G401.6 (cell line): ENCODE data around the gene M6PR.
"Not testable (repeated sequence)": the region's sequence is repeated elsewhere in the genome, so short reads cannot be mapped to it uniquely, and the experiment has no call there.

Source experiments
- FAIRE-seq: peaks from 2 replicates; lab custom pipeline; 2012; peaks lifted over from hg19 to GRCh38; lab: Jason Lieb, UNC

The M6PR gene

DNA sequence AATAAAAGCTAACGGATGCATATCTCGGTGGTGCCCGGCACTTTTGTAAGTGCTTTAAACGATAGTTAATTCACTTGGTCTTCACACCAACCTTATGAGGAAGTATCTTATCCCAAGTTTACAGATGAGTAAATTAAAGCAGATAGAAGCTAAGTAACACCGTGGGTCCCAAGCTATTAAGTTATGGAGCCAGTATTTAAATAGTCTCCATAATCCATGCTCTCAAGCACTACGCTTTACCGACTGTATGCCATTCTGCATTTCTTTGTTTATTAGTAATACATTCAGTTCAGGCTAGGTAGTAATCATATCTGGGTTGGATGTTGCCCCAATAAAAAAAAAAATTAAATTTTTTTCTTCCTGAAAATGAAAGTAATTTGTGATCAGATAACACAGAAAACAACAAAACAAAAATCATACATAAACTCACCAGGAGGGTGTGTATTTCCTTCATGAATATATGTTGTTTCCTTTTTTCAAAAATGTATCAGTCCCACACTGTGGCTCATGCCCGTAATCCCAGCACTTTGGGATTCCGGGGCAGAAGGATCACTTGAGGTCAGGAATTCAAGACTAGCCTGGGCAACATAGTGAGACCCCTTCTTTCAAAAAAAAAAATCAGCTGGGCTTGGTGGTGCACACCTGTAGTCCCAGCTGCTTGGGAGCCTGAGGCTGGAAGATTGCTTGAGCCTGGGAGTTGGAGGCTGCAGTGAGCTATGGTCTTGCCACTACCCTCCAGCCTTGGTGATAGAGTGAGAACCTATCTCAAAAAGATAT is 1.4 kb upstream of the M6PR start:
- FAIRE-seq, result no peak

DNA sequence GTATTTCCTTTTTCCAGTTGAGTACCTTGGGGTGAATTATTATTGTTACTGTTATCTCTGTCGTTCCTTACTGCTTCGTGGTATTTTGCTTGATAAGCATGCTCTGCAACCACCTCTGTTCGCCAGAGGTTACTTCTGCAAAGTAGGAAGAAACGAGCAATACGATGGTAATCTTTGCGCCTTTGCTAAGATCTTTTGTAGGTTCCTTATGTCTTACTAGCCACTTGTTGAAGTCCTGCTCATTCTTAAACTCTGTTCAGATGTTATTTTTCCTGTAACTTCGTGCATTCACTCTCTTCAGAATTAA is 729 bp upstream of the M6PR start:
- FAIRE-seq, result no peak

- no peak for FAIRE-seq
These were observed 624 bp downstream of the M6PR start for GRCh38 chr12:8948701-8949341.

DNA sequence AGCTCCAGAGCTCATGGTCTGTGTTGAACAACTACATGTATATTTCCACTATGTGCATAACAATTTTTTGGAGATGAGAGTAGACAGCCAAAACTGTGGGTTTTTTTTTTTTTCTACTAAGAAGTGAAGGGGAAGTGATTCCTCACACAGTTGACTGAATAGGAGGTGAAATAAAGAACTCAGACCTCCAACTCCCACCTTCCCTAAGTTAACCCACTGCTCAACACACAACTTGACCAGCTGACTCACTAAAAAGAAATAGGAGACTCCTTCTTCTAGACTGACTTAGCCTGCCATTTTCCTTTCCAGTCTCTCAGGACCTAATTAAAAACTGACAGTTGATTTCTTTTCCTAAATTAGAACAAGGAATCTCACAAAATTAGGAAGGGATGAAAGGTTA is 1.7 kb downstream of the M6PR start:
- no peak for FAIRE-seq

DNA sequence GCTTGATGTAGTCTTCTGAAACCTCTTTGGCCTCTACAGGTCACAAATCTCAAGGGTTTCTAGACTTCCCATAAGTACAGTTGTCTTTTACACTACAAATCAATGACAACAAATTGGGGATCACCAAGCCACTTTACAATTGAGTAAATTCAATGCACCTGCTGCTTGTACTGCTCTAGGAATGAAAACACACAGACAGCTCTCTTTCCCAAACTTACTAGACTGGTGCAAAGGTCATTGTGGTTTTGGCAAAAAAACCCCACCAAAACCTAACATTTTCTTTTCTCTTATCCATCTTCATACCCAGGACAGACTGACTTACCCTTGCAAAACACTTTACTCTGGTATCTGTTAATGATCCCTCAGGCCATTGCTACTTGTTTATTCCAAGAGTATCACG is 2.7 kb downstream of the M6PR start:
- no peak for FAIRE-seq

- no peak for FAIRE-seq
These were observed 5.8 kb downstream of the M6PR start for GRCh38 chr12:8943565-8944186.

GRCh38 chr12:8941691-8942478 is 7.6 kb downstream of the M6PR start:
- FAIRE-seq, result no peak

DNA sequence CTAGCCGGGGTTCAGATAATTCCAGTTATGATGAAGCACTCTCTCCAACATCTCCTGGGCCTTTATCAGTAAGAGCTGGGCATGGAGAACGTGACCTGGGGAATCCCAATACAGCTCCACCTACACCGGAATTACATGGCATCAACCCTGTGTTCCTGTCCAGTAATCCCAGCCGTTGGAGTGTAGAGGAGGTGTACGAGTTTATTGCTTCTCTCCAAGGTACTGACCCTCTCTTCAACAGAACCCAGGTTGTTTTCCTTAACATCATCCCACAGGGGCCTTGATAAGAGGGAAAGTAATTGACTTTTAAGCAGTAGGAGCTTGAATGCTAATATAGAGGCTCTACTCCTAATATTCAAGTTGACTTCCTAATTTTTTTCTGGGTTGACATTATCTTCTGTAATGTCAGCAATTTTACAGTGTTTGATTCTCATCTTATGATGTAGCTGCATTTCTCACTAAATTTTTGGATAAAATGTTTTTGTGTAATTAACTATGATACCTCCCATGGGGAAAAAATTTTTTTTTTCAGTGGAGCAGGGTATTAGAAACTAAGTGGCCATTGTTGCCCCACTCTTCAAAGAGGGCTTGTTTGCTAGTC is 11.5 kb downstream of the M6PR start:
- not testable (repeated sequence) for FAIRE-seq

- no peak for FAIRE-seq
These were observed 12.7 kb downstream of the M6PR start for GRCh38 chr12:8936735-8937134.

GRCh38 chr12:8934080-8934479 is 15.4 kb downstream of the M6PR start:
- FAIRE-seq, result not testable (repeated sequence)

DNA sequence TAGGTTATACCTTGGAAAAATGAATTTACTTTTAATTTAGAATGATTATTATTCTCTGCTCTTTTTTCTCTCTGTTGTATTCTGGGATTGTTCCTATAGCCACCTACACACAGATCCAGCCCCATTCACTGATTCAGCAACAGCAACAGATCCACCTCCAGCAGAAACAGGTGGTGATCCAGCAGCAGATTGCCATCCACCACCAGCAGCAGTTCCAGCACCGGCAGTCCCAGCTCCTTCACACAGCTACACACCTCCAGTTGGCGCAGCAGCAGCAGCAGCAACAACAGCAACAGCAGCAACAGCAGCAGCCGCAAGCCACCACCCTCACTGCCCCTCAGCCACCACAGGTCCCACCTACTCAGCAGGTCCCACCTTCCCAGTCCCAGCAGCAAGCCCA is 17.0 kb downstream of the M6PR start:
- not testable (repeated sequence) for FAIRE-seq

- not testable (repeated sequence) for FAIRE-seq
These were observed 18.7 kb downstream of the M6PR start for GRCh38 chr12:8930655-8931323.

DNA sequence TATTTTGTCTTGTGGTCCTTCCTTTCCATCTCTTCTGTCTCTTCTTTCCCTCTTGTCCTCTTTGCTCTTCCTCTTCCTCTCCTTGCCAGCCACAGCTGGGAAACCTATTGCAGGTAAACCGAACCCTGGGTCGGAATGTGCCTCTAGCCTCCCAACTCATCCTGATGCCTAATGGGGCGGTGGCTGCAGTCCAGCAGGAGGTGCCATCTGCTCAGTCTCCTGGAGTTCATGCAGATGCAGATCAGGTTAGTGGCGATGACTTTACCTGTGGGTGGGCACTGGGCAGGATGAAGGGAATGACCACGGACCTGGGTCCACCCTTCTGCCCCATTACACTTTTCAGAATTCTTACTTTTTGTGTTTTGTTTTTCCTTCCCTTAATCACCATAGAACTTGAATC is 26.9 kb downstream of the M6PR start:
- FAIRE-seq, result no peak

- FAIRE-seq, result not testable (repeated sequence)
These were observed 29.8 kb downstream of the M6PR start for GRCh38 chr12:8919643-8920042.

DNA sequence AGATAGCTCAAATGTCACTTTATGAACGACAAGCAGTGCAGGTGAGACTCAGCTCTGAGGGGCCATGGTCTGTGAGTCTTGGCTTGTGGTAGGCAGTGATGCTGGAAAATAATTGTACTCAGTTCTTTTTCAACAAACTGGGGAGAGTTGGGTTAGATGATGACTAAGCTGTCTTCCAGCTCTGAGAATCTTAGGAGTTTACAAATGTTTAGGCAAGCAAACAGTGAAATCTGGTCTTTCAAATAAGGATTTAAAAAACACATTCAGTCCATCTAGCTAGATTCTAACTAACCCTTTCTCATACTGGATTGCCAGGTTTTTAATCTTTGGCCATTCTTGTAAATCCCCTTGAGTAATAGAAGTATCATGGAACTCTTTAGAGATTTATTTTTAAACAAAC is 31.7 kb downstream of the M6PR start:
- no peak for FAIRE-seq

DNA sequence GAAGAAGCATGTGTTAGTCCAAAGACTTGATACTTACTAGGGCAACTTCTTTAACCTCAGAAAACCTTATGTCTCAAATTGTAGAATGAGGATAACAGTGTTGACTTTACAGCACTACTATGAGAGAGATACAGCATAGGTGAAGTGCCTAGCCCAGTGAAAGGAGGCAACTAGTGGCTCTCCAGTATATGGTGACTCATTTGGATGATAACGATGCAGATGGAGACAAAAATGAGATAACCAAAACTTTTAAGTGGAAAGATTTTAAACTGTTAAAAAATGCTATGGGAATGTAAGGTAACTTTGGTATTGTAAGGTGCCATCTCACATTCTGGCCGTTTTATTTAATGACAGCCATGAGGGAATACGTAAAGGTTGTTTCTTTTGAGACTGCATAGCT is 32.4 kb downstream of the M6PR start:
- FAIRE-seq, result no peak

DNA sequence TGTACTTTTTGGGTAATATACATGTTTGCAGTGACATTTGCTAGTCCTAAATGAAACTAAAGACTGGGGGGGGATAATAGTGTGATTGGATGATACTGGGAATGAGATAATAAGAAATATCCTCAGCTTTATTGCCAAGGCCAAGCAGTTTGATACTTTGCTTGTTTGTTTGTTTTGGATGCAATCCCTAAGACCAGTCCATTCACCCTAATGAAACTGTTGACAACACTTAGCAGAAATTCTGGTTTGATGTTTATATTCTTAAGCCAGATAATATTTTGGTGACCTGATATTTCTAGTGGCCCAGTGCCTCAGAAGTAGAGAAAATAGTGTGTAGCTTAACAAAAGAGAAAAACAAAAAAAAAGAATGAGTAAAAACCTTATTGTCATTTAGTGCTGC is 33.3 kb downstream of the M6PR start:
- FAIRE-seq, result no peak

DNA sequence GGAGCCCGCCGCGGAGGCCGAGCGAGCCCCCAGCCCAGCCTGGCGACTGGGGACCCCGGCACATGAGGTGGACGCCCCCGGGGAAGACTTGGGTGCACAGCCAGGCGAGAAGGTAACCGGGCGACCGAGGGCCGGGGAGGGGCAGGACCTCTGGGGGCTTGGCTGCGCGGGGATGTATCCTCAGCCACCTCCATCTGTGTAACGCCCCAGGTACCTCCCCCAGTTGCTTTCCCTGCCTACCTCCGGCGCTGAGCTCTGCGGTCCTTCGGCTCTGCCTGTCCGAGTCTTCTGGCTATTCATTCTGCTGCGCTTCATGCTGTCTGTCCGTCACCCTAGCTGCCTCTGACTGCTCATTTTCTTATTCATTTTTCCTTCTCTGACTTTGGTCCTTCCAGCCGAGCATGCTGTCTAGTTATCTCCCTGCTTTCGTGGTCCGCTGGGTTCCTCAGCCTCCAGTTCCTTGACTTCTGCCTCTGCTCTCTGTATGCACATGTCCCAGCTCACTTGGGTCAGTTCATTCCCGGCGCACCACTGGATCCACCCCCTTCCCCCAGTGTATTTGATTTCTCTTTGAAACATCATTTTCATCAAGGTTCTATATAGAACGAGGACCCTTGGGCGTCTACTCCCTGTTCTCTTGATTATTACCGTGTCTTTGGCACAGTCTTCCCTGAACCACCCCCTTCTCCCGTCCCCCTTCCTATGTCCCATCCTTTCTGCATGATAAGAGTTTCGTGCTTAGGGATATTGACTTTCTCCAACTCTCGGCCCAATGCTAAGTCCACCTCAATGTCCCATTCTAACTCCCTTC is 34.5 kb downstream of the M6PR start:
- FAIRE-seq, result no peak

DNA sequence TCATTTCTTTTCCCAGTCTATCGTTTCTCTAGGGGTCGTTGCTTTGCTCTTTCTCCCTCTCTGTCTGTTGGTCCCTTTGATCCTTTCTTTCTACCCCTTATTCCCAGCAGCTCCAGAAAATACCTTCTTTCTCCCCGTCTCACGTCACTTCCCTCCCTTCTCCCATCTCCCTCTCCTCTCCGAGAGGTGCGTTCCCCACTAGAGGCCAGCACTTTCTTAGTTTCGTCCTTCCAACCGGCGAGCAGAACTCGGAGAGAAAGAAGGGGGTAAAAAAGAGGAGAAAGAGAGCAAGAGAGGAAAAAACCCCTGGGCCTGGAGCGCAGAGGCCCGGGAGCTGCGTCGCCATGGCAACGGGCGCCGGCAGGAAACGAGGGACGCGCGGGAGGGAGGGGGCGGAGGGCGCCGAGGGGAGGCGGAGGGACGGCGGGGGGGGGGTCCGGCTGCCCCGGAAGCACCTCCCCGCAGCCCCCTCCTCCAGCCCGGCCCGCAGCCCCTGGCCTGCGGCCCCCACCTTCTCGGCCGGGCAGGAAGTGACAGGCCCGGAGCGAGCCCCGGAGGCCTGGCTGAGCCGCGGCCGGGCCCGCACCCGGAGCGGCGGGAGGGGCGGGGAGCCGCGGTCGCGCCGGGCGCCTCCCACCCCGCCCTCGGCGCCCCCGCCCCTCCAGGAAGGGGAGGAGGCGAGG is 35.3 kb downstream of the M6PR start, which contains the start of gene PHC1:
PHC1 (plus strand) TSS at position 477 of the 683 bp plus-strand sequence. CDS start 3,169 bp downstream, outside the sequence.
- FAIRE-seq, result not testable (repeated sequence)

DNA sequence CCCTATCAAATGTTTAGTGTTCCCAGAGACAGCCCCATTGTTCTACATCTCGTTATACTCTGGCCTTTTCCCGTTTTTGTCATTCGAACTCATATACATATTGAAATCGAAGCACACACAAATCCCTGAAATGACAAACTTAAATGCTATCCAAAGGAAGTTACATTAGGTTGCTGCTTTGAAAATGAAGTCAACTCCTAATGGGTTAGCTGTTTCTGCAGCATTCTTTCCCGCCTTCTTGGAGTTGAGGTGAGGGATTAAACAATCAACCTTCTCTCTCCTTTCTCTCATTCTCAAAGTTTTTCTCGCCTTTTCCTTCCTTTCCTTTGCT is 35.8 kb downstream of the M6PR start:
- no peak for FAIRE-seq
